ENCODE measurements around the gene RELL2. TPM values are rescaled to one million over a fixed set of nuclear protein-coding genes. Genes with fewer than 3 reads are reported as not detected.

The RELL2 gene
- total RNA-seq, 4 donors from 2014 or later, result 2.9 to 9.0 (median 5.7) TPM

DNA sequence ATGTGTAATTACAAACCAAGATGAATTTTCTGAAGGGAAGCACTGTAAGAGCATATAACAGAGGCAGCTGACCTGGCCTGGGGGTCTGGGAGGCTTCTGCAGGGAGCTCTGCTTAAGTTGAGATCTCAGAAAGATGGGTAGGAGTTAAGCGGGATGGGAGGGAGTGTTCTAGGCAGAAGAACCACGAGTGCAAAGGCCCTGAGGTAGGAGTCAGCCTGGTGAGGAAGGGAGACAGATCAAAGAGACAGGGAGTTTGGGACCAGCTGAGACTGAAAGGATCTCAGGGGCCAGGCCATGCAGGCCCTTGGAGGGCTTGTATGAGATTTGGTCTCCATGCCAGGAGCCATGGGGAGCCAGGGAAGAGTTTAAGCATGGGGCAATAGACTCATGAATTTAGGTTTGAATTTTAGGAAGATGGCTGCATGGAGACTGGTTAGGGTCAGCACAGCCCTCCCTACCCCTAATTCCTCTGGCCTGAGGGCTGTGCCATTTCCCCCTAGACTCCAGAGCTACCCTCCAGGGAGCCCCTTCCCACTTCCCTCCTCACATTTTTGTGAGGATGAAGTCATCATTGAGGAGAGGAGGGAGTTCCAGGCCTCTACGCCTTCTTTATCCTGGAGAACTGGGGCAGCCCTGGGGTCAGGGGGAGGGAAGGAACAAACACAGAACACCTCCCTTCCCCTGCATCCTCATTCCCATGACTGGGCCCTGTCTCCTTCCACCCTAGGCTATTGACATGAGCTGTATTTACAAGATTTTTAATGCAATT lies 50.0 kb downstream of the RELL2 start:
- TF ChIP-seq POLR2A (IDR thresholded peaks at IDR 0.05) (no peak), POLR2AphosphoS5 (IDR thresholded peaks at IDR 0.05) (no peak), EP300 (IDR thresholded peaks at IDR 0.05) (no peak)
- TF ChIP-seq, protein P1, sequence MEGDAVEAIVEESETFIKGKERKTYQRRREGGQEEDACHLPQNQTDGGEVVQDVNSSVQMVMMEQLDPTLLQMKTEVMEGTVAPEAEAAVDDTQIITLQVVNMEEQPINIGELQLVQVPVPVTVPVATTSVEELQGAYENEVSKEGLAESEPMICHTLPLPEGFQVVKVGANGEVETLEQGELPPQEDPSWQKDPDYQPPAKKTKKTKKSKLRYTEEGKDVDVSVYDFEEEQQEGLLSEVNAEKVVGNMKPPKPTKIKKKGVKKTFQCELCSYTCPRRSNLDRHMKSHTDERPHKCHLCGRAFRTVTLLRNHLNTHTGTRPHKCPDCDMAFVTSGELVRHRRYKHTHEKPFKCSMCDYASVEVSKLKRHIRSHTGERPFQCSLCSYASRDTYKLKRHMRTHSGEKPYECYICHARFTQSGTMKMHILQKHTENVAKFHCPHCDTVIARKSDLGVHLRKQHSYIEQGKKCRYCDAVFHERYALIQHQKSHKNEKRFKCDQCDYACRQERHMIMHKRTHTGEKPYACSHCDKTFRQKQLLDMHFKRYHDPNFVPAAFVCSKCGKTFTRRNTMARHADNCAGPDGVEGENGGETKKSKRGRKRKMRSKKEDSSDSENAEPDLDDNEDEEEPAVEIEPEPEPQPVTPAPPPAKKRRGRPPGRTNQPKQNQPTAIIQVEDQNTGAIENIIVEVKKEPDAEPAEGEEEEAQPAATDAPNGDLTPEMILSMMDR (IDR thresholded peaks at IDR 0.05), result no peak
- Histone ChIP-seq H3K9me3 (no peaks in the 10 kb centered on the region), H3K36me3 (no peaks in the 10 kb centered on the region), H3K27ac (no peak overlapping the region), H3K27me3 (peaks cover 3% of the 10 kb centered on the region), H3K4me3 (no peak overlapping the region), H3K4me1 (peaks cover 18% of the 10 kb centered on the region)
- no peak for DNase-seq (ENCODE audit: low spot score in 2 of 2)
- 77% methylated on average over 3 of the region's 3 CpGs for WGBS

Other genes starting within 250 kb of the RELL2 start
- 10 to 100 TPM in 1 of 4 donors, 1 to 10 TPM in 3; 4.1 to 10.3 (median 7.2) TPM for gene PCDHGB4, start 249.3 kb upstream of the RELL2 start, total RNA-seq
- gene PCDHGA8, start 244.4 kb upstream of the RELL2 start, total RNA-seq, result 1 to 10 TPM; 1.1 to 5.1 (median 2.1) TPM
- gene PCDHGB5, start 239.1 kb upstream of the RELL2 start, total RNA-seq, result 10 to 100 TPM; 13.3 to 27.4 (median 15.3) TPM
- gene PCDHGA9, start 234.2 kb upstream of the RELL2 start, total RNA-seq, result 10 to 100 TPM in 1 of 4 donors, 1 to 10 TPM in 3; 4.9 to 20.8 (median 7.9) TPM
- gene PCDHGB6, start 229.0 kb upstream of the RELL2 start, total RNA-seq, result 10 to 100 TPM in 1 of 4 donors, 1 to 10 TPM in 3; 4.5 to 13.8 (median 8.2) TPM
- gene PCDHGA10, start 224.0 kb upstream of the RELL2 start, total RNA-seq, result 10 to 100 TPM in 2 of 4 donors, 1 to 10 TPM in 2; 7.0 to 23.6 (median 10.3) TPM
- gene PCDHGB7, start 219.3 kb upstream of the RELL2 start, total RNA-seq, result 10 to 100 TPM in 2 of 4 donors, 1 to 10 TPM in 2; 9.2 to 18.3 (median 9.9) TPM
- 10 to 100 TPM in 1 of 4 donors, 1 to 10 TPM in 3; 3.4 to 14.3 (median 6.9) TPM for gene PCDHGA11, start 215.9 kb upstream of the RELL2 start, total RNA-seq
- gene PCDHGA12, start 206.5 kb upstream of the RELL2 start, total RNA-seq, result 10 to 100 TPM in 1 of 4 donors, 1 to 10 TPM in 3; 2.9 to 13.4 (median 6.6) TPM
- 10 to 100 TPM; 30.0 to 73.4 (median 60.4) TPM for gene PCDHGC3, start 161.0 kb upstream of the RELL2 start, total RNA-seq
- 10 to 100 TPM in 3 of 4 donors, 1 to 10 TPM in 1; 2.7 to 30.6 (median 15.0) TPM for gene PCDHGC4, start 152.0 kb upstream of the RELL2 start, total RNA-seq
- gene PCDHGC5, start 147.9 kb upstream of the RELL2 start, total RNA-seq, result 10 to 100 TPM in 1 of 4 donors, 1 to 10 TPM in 3; 1.6 to 10.5 (median 3.2) TPM
- 100 to 1,000 TPM in 1 of 4 donors, 10 to 100 TPM in 3; 83.0 to 115 (median 95.1) TPM for gene DIAPH1, start 18.0 kb upstream of the RELL2 start, total RNA-seq
- 10 to 100 TPM; 50.0 to 79.2 (median 59.4) TPM for gene HDAC3, start 148 bp upstream of the RELL2 start, total RNA-seq
- gene FCHSD1, start 14.4 kb downstream of the RELL2 start, total RNA-seq, result 100 to 1,000 TPM in 2 of 4 donors, 10 to 100 TPM in 2; 40.1 to 117 (median 77.1) TPM
- gene ARAP3, start 45.2 kb downstream of the RELL2 start, total RNA-seq, result 1 to 10 TPM; 1.5 to 7.4 (median 4.3) TPM
- 100 to 1,000 TPM in 1 of 4 donors, 10 to 100 TPM in 3; 76.2 to 122 (median 89.5) TPM for gene PCDH1, start 241.4 kb downstream of the RELL2 start, total RNA-seq